Measurements from ENCODE around the gene RFX5. TPM values are rescaled to one million over a fixed set of nuclear protein-coding genes. Genes with fewer than 3 reads are reported as not detected.

RFX5 gene
- total and polyA plus RNA-seq, 9 of the 15 experiments (the other 6 are each of a cell fraction or from before 2014, with no cell fraction given) = 3.8 to 48.2 (median 32.2) TPM

DNA sequence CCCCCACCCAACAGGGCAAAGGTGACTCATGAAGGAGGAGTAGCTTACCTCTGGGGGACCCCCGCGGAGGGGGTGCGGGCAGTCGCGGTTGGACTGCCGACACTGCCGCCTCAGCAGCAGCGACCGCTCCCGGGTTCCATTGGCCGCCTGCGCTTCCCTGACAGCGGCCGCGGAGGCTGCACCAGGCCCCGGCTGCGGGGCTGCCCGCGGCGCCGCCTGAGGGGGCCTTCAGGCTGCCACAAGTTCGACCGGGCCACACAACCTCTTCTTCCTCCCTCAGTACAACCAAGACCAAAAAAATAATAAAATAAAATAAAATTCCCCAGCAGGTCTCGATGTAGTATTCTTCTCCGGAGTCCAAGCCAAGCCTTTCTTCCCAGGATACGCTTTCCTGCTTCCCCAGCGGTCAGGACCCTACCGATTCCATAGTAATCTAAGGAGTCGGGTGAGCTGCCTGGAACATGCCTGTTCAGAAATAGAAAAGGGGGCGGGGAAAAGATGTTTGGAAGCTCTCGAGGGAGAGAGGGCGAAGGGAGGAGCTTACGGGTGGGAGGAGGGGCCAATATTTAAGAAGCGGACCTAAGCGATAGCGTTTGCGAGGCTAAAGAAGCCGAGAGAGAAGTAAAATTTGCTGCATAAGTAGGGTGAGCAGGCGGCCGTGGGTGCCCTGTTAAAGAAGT is 19.7 kb downstream of the RFX5 start, which contains the start of gene PI4KB (continued):
- peak; percentile 82 for TF ChIP-seq PHF8 (IDR thresholded peaks at IDR 0.05; ENCODE audit: borderline replicate concordance, low read length)
- TF ChIP-seq, protein P1, sequence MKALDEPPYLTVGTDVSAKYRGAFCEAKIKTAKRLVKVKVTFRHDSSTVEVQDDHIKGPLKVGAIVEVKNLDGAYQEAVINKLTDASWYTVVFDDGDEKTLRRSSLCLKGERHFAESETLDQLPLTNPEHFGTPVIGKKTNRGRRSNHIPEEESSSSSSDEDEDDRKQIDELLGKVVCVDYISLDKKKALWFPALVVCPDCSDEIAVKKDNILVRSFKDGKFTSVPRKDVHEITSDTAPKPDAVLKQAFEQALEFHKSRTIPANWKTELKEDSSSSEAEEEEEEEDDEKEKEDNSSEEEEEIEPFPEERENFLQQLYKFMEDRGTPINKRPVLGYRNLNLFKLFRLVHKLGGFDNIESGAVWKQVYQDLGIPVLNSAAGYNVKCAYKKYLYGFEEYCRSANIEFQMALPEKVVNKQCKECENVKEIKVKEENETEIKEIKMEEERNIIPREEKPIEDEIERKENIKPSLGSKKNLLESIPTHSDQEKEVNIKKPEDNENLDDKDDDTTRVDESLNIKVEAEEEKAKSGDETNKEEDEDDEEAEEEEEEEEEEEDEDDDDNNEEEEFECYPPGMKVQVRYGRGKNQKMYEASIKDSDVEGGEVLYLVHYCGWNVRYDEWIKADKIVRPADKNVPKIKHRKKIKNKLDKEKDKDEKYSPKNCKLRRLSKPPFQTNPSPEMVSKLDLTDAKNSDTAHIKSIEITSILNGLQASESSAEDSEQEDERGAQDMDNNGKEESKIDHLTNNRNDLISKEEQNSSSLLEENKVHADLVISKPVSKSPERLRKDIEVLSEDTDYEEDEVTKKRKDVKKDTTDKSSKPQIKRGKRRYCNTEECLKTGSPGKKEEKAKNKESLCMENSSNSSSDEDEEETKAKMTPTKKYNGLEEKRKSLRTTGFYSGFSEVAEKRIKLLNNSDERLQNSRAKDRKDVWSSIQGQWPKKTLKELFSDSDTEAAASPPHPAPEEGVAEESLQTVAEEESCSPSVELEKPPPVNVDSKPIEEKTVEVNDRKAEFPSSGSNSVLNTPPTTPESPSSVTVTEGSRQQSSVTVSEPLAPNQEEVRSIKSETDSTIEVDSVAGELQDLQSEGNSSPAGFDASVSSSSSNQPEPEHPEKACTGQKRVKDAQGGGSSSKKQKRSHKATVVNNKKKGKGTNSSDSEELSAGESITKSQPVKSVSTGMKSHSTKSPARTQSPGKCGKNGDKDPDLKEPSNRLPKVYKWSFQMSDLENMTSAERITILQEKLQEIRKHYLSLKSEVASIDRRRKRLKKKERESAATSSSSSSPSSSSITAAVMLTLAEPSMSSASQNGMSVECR (CRISPR knock-in tag; IDR thresholded peaks at IDR 0.05) = peak; percentile 45
- no peak for TF ChIP-seq RFX7 (CRISPR knock-in tag; IDR thresholded peaks at IDR 0.05)
- peak; percentile 68 for TF ChIP-seq EP400 (IDR thresholded peaks at IDR 0.05)
- peak; percentile 89 for TF ChIP-seq POLR2G (IDR thresholded peaks at IDR 0.05; ENCODE audit: low read depth, low read length)
- no peak for TF ChIP-seq COPS2 (conservative IDR thresholded peaks at IDR 0.05)
- TF ChIP-seq ZNF785 (CRISPR knock-in tag; IDR thresholded peaks at IDR 0.05) = no peak
- TF ChIP-seq ZNF586 (CRISPR knock-in tag; conservative IDR thresholded peaks at IDR 0.05) = no peak
- TF ChIP-seq, protein P2, sequence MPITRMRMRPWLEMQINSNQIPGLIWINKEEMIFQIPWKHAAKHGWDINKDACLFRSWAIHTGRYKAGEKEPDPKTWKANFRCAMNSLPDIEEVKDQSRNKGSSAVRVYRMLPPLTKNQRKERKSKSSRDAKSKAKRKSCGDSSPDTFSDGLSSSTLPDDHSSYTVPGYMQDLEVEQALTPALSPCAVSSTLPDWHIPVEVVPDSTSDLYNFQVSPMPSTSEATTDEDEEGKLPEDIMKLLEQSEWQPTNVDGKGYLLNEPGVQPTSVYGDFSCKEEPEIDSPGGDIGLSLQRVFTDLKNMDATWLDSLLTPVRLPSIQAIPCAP (CRISPR knock-in tag; IDR thresholded peaks at IDR 0.05; ENCODE audit: borderline replicate concordance) = no peak
- no peak for TF ChIP-seq NR2F6 (CRISPR knock-in tag; IDR thresholded peaks at IDR 0.05)
- TF ChIP-seq SIN3A (IDR thresholded peaks at IDR 0.05; ENCODE audit: borderline replicate concordance in 2 of 2, control insufficient read depth in 1 of 2, low read depth in 2 of 2, low read length in 2 of 2) = peak; percentile 46 to 91; a peak in 2 of 4 replicates
- no peak for TF ChIP-seq POLR3A (IDR thresholded peaks at IDR 0.05; ENCODE audit: borderline replicate concordance, extremely low read depth, insufficient read depth, insufficient read length)
- TF ChIP-seq TAL1 (IDR thresholded peaks at IDR 0.05) = 0 out of 2 replicates have a peak, but pooled peaks have one; percentile 31
- no peak for TF ChIP-seq NR2C2 (CRISPR knock-in tag; IDR thresholded peaks at IDR 0.05)
- no peak for TF ChIP-seq NR2C2 (tag; IDR thresholded peaks at IDR 0.05)
- TF ChIP-seq ZFX (CRISPR knock-in tag; IDR thresholded peaks at IDR 0.05) = peak; percentile 83
- peak; percentile 43; the same call in 1 of the 2 replicates for TF ChIP-seq ATF7 (IDR thresholded peaks at IDR 0.05)
- peak; percentile 59 for TF ChIP-seq NBN (IDR thresholded peaks at IDR 0.05; ENCODE audit: low read depth)
- TF ChIP-seq ETV5 (CRISPR knock-in tag; IDR thresholded peaks at IDR 0.05; ENCODE audit: low read depth) = no peak
- no peak for TF ChIP-seq ILK (tag; IDR thresholded peaks at IDR 0.05; ENCODE audit: borderline replicate concordance, low read depth)
- TF ChIP-seq PHF20 (IDR thresholded peaks at IDR 0.05; ENCODE audit: partially characterized antibody) = no peak
- TF ChIP-seq JUN (IDR thresholded peaks at IDR 0.05; ENCODE audit: borderline replicate concordance, low read depth, low read length) = no peak
- TF ChIP-seq JUN (CRISPR knock-in tag; IDR thresholded peaks at IDR 0.05; ENCODE audit: borderline replicate concordance) = no peak
- TF ChIP-seq MTA2 (IDR thresholded peaks at IDR 0.05; ENCODE audit: low read depth) = no peak
- no peak for TF ChIP-seq HDAC2 (IDR thresholded peaks at IDR 0.05)
- TF ChIP-seq CBX5 (IDR thresholded peaks at IDR 0.05; ENCODE audit: borderline replicate concordance, low read depth) = no peak

Data from K562 (cell line).